Tibial nerve (tissue), 4 donors: Measurements from ENCODE around the gene ARFRP1. TPM values are rescaled to one million over a fixed set of nuclear protein-coding genes. Genes with fewer than 3 reads are reported as not detected.
"Not testable (repeated sequence)": the region's sequence is repeated elsewhere in the genome, so short reads cannot be mapped to it uniquely, and the experiment has no call there.

Source experiments
- DNase-seq, 2 donors: peaks; one replicate each; pipeline ENCODE4 v3.0.0-alpha.2; 2019; ENCODE audit warnings: low spot score in 2 of 2
- H3K27ac ChIP-seq, 4 donors: fragments of 200-600 bp; sonication (generic) in 3 of 4; one replicate each; pipeline ENCODE4 v1.5.1; 2017 to 2019; ENCODE audit warnings: mild to moderate bottlenecking in 1 of 4
- H3K27me3 ChIP-seq, 2 donors: fragments of 200-600 bp; sonication (generic) in 1 of 2; one replicate each; pipeline versions ENCODE4 v1.5.1 to v1.6.0; 2017 to 2019
- H3K36me3 ChIP-seq, 3 donors: fragments of 200-600 bp; sonication (generic); one replicate each; pipeline ENCODE4 v1.5.1; 2018 to 2019
- H3K4me1 ChIP-seq, 4 donors: fragments of 200-600 bp; sonication (generic) in 3 of 4; one replicate each; pipeline ENCODE4 v1.5.1; 2017 to 2019
- H3K4me3 ChIP-seq, 4 donors: fragments of 200-600 bp; sonication (generic) in 3 of 4; one replicate each; pipeline ENCODE4 v1.5.1; 2017 to 2019; ENCODE audit warnings: mild to moderate bottlenecking in 1 of 4, moderate library complexity in 1 of 4
- H3K9me3 ChIP-seq, 4 donors: fragments of 200-600 bp; sonication (generic) in 3 of 4; one replicate each; pipeline ENCODE4 v1.5.1; 2017 to 2019
- EP300 ChIP-seq, 2 donors: sonication (generic); formaldehyde crosslinking; IDR thresholded peaks; one replicate each; pipeline ENCODE4 v1.6.1; 2017; ENCODE audit warnings: antibody characterized with exemption in 2 of 2, mild to moderate bottlenecking in 1 of 2
- POLR2A ChIP-seq, 2 donors: fragments of 450-650 bp; IDR thresholded peaks; one replicate each; pipeline ENCODE4 v1.6.1; 2017; ENCODE audit warnings: antibody characterized with exemption in 2 of 2, mild to moderate bottlenecking in 2 of 2, moderate library complexity in 2 of 2
- WGBS, 2 donors: methylation state at CpG; one replicate each; pipeline ENCODE4 v1.1.5; 2018; 5-methylcytosine and 5-hydroxymethylcytosine counted together
- total RNA-seq, 4 donors: library from RNA; depleted of rRNA; stranded (reverse); fragments of >200 nt; gene quantifications; one replicate each; pipeline ENCODE4 v1.1.0, GENCODE V29; 2016
- TF ChIP-seq, protein P1 (sequence below), 5 experiments: fragments of 200-600 bp in 3 of 5; fragments of 450-650 bp in 2 of 5; sonication (generic) in 3 of 5; IDR thresholded peaks; one replicate each; pipeline ENCODE4 v1.5.1; 2016 to 2019; ENCODE audit warnings: antibody characterized with exemption in 5 of 5, mild to moderate bottlenecking in 3 of 5, moderate library complexity in 2 of 5

ARFRP1 gene
- total RNA-seq, 4 donors from 2014 or later = 36.9 to 71.1 (median 50.9) TPM

DNA sequence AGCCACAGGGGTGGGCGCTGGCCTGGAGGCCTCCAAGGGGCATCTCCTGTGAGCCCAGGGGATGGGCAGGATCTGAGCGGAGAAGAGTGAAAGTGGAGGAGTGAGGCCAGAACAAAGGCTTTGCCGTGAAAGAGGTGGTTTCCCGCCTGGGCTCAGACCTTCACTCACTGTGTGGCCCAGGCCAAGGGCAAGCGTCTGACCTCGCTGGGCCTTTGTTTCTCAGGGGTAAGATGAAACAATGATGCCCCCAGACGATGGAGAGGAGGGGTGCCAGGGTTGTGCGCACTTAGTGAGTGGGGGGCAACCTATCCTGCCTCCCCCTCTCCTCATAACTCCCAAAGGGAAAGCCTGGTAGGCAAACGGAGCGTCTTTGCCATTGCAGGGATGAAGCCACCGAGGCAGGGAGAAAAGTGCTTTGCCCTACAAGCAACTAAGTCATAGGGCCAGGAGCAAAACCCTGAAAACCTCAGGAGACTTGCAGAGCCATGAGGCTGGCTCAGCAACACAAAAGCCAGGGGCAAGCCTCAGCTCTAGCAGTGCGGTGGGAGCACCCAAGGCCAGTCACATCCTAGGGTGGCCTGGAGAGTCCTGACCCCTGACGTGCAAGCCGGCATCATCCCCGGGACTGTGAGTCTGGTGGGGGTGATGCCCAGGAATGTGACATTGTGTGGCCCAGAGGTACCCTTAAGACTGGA is 53.7 kb downstream of the ARFRP1 start:
- peak overlapping the region in 3 of 4 donors; percentile 17 to 81 (median 78) for H3K27ac ChIP-seq
- no peaks in the 10 kb centered on the region for H3K36me3 ChIP-seq
- no peaks in the 10 kb centered on the region for H3K27me3 ChIP-seq
- no peaks in the 10 kb centered on the region for H3K9me3 ChIP-seq
- peaks cover 0 to 45% (median 27%) of the 10 kb centered on the region in 4 donors for H3K4me1 ChIP-seq
- no peak for DNase-seq
- TF ChIP-seq POLR2A (IDR thresholded peaks at IDR 0.05) (no peak), EP300 (IDR thresholded peaks at IDR 0.05) (no peak)
- TF ChIP-seq, protein P1, sequence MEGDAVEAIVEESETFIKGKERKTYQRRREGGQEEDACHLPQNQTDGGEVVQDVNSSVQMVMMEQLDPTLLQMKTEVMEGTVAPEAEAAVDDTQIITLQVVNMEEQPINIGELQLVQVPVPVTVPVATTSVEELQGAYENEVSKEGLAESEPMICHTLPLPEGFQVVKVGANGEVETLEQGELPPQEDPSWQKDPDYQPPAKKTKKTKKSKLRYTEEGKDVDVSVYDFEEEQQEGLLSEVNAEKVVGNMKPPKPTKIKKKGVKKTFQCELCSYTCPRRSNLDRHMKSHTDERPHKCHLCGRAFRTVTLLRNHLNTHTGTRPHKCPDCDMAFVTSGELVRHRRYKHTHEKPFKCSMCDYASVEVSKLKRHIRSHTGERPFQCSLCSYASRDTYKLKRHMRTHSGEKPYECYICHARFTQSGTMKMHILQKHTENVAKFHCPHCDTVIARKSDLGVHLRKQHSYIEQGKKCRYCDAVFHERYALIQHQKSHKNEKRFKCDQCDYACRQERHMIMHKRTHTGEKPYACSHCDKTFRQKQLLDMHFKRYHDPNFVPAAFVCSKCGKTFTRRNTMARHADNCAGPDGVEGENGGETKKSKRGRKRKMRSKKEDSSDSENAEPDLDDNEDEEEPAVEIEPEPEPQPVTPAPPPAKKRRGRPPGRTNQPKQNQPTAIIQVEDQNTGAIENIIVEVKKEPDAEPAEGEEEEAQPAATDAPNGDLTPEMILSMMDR (IDR thresholded peaks at IDR 0.05) = no peak
- WGBS, 2 donors = 40 to 43% methylated on average over 12 to 14 of the region's 15 CpGs
- peak overlapping the region in 3 of 4 donors; percentile 39 to 73 (median 56) for H3K4me3 ChIP-seq

GRCh38 chr20:63653041-63653973 is 54.5 kb downstream of the ARFRP1 start, which contains the start of gene STMN3:
Gene STMN3, minus strand, starts transcription at chr20:63653424. Its CDS starts 79 bp downstream, at chr20:63653345.
- Histone ChIP-seq H3K27me3 (no peaks in the 10 kb centered on the region), H3K4me1 (peaks cover 0 to 42% (median 23%) of the 10 kb centered on the region in 4 donors), H3K4me3 (peak within 1 kb of the TSS; percentile 38 to 73 (median 62)), H3K36me3 (no peaks in the 10 kb centered on the region), H3K9me3 (no peaks in the 10 kb centered on the region), H3K27ac (peak within 1 kb of the TSS in 3 of 4 donors; percentile 17 to 81 (median 78))
- peak; percentile 74 to 78 for DNase-seq
- TF ChIP-seq POLR2A (IDR thresholded peaks at IDR 0.05) (peak in 1 of 2 donors; percentile 15), EP300 (IDR thresholded peaks at IDR 0.05) (peak in 1 of 2 donors; percentile 72)
- TF ChIP-seq, protein P1 (IDR thresholded peaks at IDR 0.05) = no peak
- WGBS, 2 donors = 1% methylated on average over 18 to 46 of the region's 73 CpGs

DNA sequence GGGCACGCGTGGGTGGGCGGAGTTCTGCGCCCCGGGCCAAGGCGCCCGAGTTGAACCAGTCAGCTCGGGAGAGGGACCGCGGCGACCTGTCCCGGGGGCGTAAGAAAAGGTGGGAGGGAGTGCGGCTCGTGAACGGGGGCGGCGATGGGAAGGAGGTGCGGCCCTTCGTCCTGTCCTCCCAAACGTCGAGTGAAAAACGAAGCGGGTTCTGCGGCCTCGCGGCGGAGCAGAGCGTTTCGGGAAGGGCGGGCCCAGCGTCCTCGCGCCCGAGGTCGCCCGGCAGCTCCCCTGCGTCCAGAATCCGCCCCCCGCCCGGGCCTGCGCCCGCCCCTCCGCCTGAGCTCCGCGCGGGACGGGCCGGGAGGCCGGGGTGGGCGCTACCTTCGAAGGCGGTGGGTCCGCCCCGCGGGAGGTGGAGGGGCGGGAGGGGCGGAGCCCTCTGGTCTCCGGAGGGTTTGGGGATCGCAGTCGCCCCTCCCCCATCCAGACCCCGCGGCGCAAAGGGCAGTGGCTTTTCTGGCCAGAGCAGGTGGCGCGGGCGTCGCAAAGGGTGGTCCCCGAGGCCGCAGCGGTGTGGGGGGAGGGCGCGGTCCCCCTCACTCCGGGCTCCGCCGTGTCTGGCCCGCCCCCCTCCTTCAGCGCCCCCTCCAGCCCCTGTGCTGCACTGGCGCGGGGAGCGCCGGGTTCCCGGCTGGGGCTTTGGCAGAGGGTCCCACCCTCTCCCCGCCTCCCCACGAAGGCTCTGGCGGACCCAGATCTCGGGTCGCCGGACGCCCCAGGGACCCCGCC is 55.4 kb downstream of the ARFRP1 start:
- peak overlapping the region in 1 of 4 donors; percentile 66 for H3K27ac ChIP-seq

GRCh38 chr20:63651942-63652191 is 55.9 kb downstream of the ARFRP1 start:
- no peaks in the 10 kb centered on the region for H3K27me3 ChIP-seq
- 16% methylated on average over 11 of the region's 11 CpGs; no CpG with 5 or more reads in 1 of the 2 donors for WGBS, 2 donors
- no peaks in the 10 kb centered on the region for H3K9me3 ChIP-seq
- peak overlapping the region in 1 of 4 donors; percentile 66 for H3K27ac ChIP-seq
- no peak for DNase-seq
- H3K4me1 ChIP-seq = peaks cover 0 to 32% (median 16%) of the 10 kb centered on the region in 4 donors
- H3K36me3 ChIP-seq = no peaks in the 10 kb centered on the region
- TF ChIP-seq, protein P1 (IDR thresholded peaks at IDR 0.05) = no peak
- TF ChIP-seq EP300 (IDR thresholded peaks at IDR 0.05) = no peak
- TF ChIP-seq POLR2A (IDR thresholded peaks at IDR 0.05) = no peak
- peak overlapping the region; percentile 38 to 73 (median 62) for H3K4me3 ChIP-seq

More for the DNA sequence above, 55.4 kb downstream of the ARFRP1 start:
- no peaks in the 10 kb centered on the region for H3K36me3 ChIP-seq
- TF ChIP-seq EP300 (IDR thresholded peaks at IDR 0.05) = no peak
- no peak for TF ChIP-seq POLR2A (IDR thresholded peaks at IDR 0.05)
- DNase-seq = no peak
- peaks cover 0 to 37% (median 19%) of the 10 kb centered on the region in 4 donors for H3K4me1 ChIP-seq
- H3K27me3 ChIP-seq = no peaks in the 10 kb centered on the region
- peak overlapping the region; percentile 38 to 73 (median 62) for H3K4me3 ChIP-seq
- H3K9me3 ChIP-seq = no peaks in the 10 kb centered on the region
- WGBS, 2 donors = 2% methylated on average over 25 to 44 of the region's 91 CpGs

- 87 to 100% methylated on average over 2 to 3 of the region's 25 CpGs for WGBS, 2 donors
- DNase-seq, H3K4me3 ChIP-seq, H3K36me3 ChIP-seq, H3K27ac ChIP-seq, H3K9me3 ChIP-seq, H3K27me3 ChIP-seq: not testable (repeated sequence)
- H3K4me1 ChIP-seq = peaks cover 0 to 31% (median 16%) of the 10 kb centered on the region in 4 donors
Measured at GRCh38 chr20:63650486-63650885, 57.3 kb downstream of the ARFRP1 start.
